GM19043 (cell line): ENCODE data around the gene CCDC15.

Experiments used
- ATAC-seq: cut with Tn5 transposase; IDR thresholded peaks from one replicate; pipeline ENCODE4 v1.9.1; 2021; ENCODE audit warnings: low read depth; ENCODE audit not compliant: unreplicated experiment

Gene CCDC15

DNA sequence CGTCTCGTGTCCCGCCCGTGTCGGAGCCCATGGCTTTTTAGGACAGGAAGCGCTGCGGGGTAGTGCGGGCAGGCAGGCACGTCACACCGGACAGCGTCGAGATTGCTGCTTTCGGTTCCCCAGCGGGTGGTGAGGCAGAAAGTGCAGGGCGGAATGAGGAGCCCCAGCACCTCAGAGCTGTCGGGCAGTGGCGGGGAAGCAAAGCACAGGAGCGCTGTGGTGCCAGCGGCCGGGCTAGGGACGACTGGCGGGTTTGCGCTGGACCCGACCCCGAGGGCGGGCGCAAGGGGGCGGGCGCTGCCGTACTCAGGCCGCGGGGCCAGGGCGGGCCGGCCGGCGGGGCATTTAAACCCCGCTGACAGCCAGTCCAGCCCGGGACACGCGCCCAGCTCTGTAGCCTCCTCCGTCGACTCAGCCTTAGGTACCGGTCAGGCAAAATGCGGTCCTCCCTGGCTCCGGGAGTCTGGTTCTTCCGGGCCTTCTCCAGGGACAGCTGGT is 109.0 kb downstream of the CCDC15 start, which contains the start of gene SLC37A2:
Gene SLC37A2 (plus strand): TSS at position 375 of the 498 bp plus-strand sequence. CDS start 63 bp downstream, at position 438.
- peak; percentile 87 for ATAC-seq

GRCh38 chr11:125063429-125064043 is 109.5 kb downstream of the CCDC15 start:
- ATAC-seq: peak; percentile 19

DNA sequence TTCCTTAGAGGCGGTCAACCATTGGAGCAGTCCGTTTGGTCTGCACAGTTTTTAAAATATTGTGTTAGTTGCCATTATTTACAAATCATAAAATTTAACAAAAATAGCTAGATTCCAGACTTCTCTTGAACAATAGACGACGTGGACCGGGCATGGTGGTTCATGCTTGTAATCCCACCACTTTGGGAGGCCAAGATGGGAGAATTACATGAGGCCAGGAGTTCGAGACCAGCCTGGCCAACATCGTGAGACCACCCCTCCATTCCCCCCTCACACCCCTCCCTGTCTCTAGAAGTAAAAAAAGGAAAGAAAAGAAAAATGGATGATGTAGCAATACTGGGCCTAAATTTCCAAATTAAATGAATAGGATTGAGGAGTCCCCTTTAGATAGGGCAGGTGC is 110.1 kb downstream of the CCDC15 start:
- ATAC-seq: no peak

DNA sequence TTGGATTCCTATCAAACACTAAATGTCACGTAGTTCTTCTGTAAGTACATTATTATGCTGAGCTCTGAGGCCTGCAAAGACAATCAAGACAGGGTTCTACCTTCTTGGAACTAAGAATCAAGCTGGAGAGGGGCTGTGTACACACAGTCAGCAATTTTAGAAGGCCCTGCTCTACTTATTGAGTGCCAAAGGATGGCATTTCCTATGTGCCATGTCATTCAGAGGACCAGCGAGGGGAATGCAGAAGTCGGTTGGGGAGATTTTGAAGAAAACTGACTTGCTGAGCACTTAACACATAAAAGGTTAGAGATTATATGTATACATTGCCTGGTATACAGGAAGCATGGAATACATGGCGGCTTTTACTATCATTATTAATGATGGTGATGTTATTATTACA is 114.4 kb downstream of the CCDC15 start:
- no peak for ATAC-seq

- ATAC-seq: no peak
These were observed 115.0 kb downstream of the CCDC15 start for GRCh38 chr11:125069008-125069407.

GRCh38 chr11:125069796-125070195 is 115.8 kb downstream of the CCDC15 start:
- ATAC-seq: no peak

- ATAC-seq: peak; percentile 64
These were observed 116.8 kb downstream of the CCDC15 start for GRCh38 chr11:125070699-125071254.

DNA sequence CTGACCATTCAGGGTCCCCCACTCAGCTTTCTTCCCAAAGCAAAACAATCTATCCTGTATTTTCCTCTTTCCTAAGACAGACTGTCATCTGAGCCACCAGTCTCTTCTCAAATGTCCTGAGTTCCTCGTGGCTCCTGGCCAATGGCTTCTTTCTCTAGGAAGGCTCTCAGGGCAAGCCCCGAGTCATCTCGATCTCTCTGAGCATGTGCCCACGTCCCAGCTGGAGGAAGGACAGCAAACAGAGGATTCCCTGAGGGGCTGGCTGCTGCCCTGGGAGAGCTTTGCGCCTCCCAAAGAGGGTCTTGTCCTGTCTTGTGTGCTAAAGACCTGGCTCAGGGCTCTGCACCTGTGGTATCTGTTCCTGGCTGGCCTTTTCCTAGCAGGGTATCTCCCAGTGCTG is 117.4 kb downstream of the CCDC15 start:
- ATAC-seq: no peak

- ATAC-seq: no peak
These were observed 117.8 kb downstream of the CCDC15 start for GRCh38 chr11:125071846-125072217.

DNA sequence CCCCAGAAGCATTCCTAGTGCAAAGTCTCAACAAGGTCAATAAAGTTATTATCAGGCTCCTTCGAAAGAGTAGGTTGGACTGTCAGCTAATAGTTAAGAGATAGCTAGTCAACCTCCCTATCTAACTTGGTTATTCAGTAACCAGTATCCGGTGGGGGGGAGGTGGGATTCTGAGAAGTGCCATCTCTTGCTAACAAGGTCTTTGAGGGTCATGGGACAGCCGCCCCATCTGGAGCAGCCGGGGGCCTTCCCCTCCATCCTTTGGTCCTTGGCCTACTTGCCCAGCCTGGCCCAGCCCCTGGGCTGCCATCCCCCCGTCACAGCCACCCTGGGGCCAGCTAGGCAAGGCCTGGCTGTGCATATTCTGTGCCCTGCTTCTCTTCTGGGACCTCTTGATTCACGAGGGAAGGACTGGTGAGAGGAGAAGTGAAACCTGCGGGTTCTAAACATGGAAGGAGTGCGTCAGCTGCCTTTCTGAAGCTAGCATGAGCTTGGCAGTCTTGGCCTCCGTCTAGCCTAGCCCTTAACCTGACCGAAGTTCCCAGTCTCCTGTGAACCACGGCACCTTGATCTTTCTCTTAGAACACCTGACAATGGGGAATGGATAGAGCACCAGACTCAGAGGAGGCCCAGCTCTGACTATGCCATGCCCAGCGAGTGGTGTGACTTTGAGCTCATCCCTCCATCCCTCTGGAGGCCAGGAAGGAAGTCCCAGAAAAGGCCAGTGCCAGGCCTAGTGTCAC is 118.4 kb downstream of the CCDC15 start:
- peak; percentile 69 for ATAC-seq

DNA sequence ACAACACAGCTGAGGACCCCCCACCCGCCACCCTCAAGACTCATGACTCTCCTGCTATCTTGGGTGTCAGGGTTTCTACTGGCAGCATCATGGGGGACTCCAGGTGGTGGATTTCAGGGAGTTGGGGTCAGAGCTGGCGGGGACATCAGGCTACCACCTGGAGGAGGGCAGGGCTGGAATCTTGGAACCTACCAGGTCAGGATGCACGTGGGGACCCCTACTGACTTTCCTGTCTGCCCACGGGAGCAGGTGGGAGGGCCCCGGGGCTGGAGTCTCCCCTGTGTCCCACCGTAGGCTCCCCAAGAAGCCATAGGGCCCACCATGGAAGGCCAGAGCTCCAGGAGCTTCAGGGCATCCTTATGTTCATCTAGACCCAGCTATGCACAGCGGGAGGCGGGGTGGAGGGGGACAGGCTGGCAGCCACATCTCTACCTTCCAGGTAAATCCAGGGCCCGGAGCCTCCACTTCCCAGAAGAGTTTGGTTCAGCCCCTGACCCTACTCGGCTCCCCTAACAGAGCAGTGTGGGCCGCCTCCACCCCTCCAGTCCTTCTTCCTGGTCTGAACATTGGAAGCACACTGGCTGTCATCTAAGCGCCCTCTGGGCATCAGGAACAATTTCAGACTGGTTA is 119.1 kb downstream of the CCDC15 start:
- no peak for ATAC-seq

DNA sequence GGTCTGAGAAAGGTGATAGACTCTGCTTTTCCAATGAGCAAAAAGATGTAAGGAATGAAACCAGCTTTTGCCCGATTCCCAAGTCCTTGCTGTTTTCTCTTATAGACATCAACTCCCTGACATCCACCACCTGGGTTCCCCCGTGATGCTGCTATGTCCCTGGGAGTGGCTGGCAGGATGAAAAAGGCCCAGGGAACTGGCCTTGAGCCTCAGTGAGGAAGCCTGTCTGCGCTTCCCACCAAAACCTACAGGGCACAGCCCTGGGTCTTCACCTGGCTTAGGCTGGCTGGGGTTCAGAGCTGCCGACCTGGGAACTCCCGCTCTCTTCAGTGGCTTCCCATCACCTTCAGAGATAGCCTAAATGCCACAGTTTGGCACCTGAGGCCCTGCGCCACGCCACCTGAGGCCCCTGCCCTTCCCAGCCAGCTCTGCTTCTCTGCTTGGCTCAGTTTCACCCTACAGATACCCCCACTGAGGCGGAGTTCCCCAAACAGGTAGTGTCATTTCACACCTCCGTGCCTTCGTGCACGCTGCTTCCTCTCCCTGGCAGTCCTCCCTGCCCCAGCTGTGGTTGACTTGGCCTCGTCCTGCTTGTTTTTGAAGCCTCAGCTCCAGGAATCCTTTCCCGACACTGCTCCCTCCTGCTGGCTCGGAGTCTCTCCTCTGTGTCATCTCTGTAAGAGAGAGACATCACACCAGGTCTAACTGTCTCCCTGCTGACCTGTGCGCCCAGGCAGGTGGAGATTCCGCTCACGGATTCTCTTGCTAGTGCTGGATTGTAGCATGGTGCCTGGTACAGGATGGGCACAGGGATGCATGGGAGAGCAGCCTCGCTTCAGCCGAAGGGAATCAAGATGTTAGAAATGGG is 119.8 kb downstream of the CCDC15 start:
- no peak for ATAC-seq

DNA sequence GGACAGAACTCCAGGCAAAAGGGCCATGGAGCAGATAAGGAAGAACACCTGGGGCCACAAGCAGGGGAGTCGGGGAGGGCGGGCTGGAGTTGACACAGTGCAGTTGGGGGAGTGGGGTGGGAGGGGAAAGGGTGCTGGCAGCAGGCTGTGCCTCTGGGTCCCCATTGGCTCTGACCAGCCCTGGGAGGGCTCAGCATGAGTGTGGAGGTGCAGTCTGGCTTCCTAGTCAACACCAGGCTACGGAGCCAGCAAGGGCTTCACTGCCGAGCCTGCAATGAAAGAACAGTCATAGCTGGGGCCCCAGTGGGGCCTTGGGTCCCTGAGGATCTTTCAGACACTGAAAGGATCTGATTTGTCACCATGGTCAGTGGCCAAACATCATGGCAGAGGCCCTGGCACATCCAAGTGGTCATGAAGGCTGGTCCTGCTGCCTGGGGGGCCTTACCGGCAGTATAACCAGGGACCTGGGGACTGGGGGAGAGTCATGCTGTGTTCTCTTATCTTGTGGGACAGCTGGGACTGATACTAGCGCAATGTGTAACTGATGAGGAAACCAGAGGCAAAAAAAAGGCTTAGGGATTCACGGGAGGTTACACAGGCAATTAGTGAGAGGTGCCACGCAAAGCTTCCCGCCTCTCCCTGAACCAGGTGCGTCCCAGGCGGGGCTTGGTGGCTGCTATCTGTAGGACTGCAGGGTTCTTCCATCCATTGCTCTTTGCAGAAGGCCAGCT is 120.7 kb downstream of the CCDC15 start:
- no peak for ATAC-seq

- no peak for ATAC-seq
These were observed 121.2 kb downstream of the CCDC15 start for GRCh38 chr11:125075242-125075625.

GRCh38 chr11:125075900-125076317 is 121.9 kb downstream of the CCDC15 start:
- no peak for ATAC-seq

DNA sequence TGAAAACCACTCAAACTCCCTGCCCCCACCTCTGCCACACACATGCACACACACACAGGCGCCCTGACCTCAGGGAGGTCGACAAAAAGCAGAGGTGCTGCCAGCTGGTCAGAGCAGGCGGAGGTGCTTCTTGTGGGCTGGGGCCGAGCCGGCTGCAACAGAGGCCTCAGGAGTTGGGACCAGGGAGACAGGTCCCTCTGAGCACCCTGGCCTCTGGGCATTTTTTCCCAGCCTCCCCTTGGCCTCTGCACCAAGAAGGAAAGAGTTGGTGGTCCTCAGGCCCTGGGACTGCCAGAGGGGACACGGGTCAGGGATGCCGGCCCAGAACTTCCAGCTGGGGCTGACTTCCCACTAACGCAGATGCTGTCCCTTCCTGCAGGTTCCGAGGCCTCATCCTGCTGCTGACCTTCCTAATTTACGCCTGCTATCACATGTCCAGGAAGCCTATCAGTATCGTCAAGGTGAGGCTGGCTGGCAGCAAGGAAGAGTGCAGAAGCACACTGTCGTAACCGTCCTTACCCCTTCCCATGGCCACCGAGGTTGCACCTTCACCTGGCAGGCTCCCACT is 122.5 kb downstream of the CCDC15 start:
- no peak for ATAC-seq

DNA sequence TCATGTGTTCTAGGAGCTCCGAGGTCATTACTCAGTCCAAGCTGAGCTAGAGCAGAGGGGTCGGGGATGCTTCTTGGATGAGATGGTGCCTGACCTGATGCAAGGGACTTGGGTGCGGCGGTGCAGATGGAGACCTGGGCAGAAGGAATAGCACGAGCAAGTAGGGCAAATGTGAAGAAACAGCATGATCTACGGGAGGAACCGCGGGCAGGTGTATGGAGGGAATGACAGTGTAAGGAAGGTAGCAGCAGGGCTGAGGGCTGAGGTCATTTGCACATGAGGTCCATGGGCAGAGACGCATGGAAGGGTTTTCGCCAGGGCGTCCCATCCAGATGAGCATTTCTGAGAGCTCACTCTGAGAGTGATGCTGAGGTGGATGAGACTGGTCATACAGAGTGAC is 124.0 kb downstream of the CCDC15 start:
- ATAC-seq: no peak

DNA sequence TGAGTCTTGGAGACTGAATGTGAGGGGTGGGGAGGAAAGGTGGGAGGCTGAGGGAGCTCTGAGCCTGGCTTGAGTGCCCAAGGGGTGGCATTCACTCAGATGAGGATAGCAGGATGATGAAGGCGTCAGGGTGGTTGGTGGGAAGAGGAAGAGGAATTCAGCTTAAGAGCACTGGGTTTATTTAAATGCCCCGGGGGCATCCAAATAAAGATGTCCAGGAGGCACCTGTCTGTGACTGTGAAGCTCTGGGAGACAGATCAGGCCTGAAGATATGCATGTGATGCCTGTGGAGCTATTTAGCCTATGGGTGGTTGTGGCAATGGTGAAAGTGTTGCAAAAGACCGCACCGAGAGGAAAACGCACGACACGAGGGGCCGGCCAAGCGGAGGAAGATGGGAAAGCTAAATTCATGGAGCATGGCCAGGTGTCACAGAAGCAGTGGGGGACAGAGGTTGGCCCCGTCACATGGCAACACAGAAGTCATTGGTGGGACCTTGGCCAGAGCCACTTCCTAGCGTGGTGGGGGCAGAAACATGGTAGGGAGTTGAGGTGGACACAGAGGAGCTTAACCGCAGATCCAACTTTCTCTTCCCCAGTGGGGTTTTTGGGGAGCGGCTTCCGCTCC is 124.6 kb downstream of the CCDC15 start:
- no peak for ATAC-seq
